Left lung (tissue), 10 donors: ENCODE results near the gene BMERB1. TPM values are rescaled to one million over a fixed set of nuclear protein-coding genes. Genes with fewer than 3 reads are reported as not detected.

Source experiments
- ATAC-seq: fragments of 200-7000 bp; cut with Tn5 transposase; one replicate; pipeline ENCODE4 v1.9.1; 2020; ENCODE audit warnings: moderate library complexity
- DNase-seq, 4 donors: peaks; one replicate each; pipeline ENCODE4 v3.0.0-alpha.2; 2013 to 2020
- H3K27ac ChIP-seq, 2 donors: fragments of 200-600 bp; sonication (generic) in 1 of 2; one replicate each; pipeline versions ENCODE4 v1.5.0 to v1.8.0; 2020 to 2021
- H3K27me3 ChIP-seq, 2 donors: fragments of 200-600 bp; sonication (generic) in 1 of 2; one replicate each; pipeline versions ENCODE4 v1.5.0 to v1.8.0; 2020 to 2021
- H3K36me3 ChIP-seq, 2 donors: fragments of 200-600 bp; sonication (generic) in 1 of 2; one replicate each; pipeline versions ENCODE4 v1.5.0 to v1.8.0; 2020 to 2021
- H3K4me1 ChIP-seq, 2 donors: fragments of 200-600 bp; one replicate each; pipeline ENCODE4 v1.8.0; 2021
- H3K4me3 ChIP-seq, 2 donors: fragments of 200-600 bp; sonication (generic) in 1 of 2; one replicate each; pipeline versions ENCODE4 v1.5.0 to v1.8.0; 2020 to 2021; ENCODE audit warnings: mild to moderate bottlenecking in 1 of 2
- H3K9me3 ChIP-seq, 2 donors: fragments of 200-600 bp; sonication (generic) in 1 of 2; one replicate each; pipeline versions ENCODE4 v1.5.0 to v1.8.0; 2020 to 2021
- CTCF ChIP-seq, 2 donors: fragments of 200-600 bp; sonication (generic) in 1 of 2; IDR thresholded peaks; one replicate each; pipeline versions ENCODE4 v1.5.0 to v1.8.0; 2021; ENCODE audit warnings: antibody characterized with exemption in 2 of 2
- intact Hi-C, 2 donors: fragments of 100-400 bp; cut with DNase I; formaldehyde crosslinking; loops; one replicate each; pipeline versions ENCODE4 v1.11.2 to v1.14.2; 2022
- polyA plus RNA-seq, 6 donors: library from polyadenylated mRNA; unstranded; fragments of 120-200 nt; gene quantifications; one replicate each; pipeline ENCODE4 v1.2.1, GENCODE V29; 2013; ENCODE audit not compliant: insufficient read length in 6 of 6
- total RNA-seq, 2 donors: library from RNA; stranded (reverse); fragmentation: NEBNext Ultra II Directional; extraction: Animal tissue kit (Norgen Biotek cat#: 25700); gene quantifications; one replicate each; pipeline ENCODE4 v1.2.1, GENCODE V29; 2021
- donor health status: DM: no; HTN: yes; CAD: no.
- donor health status: DM: no; HTN: no; CAD: no.

The BMERB1 gene
- total and polyA plus RNA-seq, 8 donors, result 12.0 to 45.8 (median 38.4) TPM

DNA sequence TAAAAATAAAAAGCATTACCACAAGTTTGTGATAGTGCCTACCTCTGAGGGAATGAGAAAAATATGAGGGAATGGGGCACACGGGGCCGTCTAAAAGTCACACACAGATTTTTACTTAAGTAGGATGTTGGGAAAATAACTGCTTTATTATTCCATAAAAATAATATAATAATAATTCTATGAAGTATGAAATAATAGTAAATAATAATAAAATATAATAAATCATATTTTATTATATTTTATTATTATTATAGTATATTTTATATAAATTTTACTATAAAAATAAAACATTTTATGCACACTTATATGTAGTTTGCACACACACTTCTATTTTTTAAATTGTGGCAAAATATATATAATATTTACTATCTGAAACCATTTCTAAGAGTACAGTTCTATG is 92.3 kb downstream of the BMERB1 start:
- Histone ChIP-seq H3K4me1 (peaks cover 0 to 23% of the 10 kb centered on the region in 2 donors), H3K27me3 (no peaks in the 10 kb centered on the region), H3K4me3 (no peak overlapping the region), H3K9me3 (no peaks in the 10 kb centered on the region), H3K36me3 (no peaks in the 10 kb centered on the region), H3K27ac (no peak overlapping the region)
- DNase-seq, result no peak
- intact Hi-C loops, result no loop called here
- no peak for ATAC-seq
- TF ChIP-seq CTCF (IDR thresholded peaks at IDR 0.05), result no peak

DNA sequence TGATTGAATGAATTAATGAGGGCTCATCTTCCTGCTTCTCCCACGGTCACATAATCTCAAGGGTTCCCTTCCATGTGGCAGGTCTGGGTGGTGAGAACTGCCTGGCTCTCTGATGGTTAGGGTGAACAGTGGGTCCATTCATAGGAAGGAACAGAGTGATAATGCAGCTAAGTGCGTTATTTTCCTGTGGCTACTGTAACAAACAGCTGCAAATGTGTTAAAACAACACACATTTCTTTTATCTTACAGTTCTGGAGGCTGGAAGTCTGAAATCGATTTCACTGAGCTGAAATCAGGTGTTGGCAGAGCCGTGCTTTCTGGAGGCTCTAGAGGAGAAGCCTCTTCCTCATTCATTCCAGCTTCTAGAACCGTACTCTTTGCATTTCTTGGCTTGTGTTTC is 95.3 kb downstream of the BMERB1 start:
- Histone ChIP-seq H3K27me3 (no peaks in the 10 kb centered on the region), H3K4me1 (no peaks in the 10 kb centered on the region), H3K27ac (no peak overlapping the region), H3K4me3 (no peak overlapping the region), H3K36me3 (no peaks in the 10 kb centered on the region), H3K9me3 (no peaks in the 10 kb centered on the region)
- TF ChIP-seq CTCF (IDR thresholded peaks at IDR 0.05), result no peak
- intact Hi-C loops, result loop anchor here in 1 of 2 donors (10.0 kb wide), 1 partner anchor 55 kb away; no protein-coding TSS in a partner anchor
- no peak for DNase-seq
- ATAC-seq, result no peak

DNA sequence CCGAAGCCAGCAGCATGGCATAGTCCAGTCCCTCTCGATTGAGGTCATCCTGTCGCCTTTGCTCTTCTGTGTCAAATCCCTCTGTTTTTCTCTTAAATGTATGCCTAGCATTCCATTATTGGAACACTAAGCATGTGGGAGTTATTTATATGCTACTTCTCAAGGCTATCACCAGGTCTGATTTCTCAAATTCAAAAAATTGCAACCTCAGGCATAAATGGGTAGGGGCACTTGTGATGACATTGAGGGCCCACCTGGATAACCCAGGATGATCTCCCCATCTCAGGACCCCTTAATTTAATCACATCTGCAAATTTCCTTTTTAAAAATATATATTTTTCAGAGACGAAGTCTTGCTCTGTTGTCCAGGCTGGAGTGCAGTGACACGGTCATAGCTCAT is 95.7 kb downstream of the BMERB1 start:
- no peak for ATAC-seq
- H3K36me3 ChIP-seq, result no peaks in the 10 kb centered on the region
- H3K9me3 ChIP-seq, result no peaks in the 10 kb centered on the region
- no peak for TF ChIP-seq CTCF (IDR thresholded peaks at IDR 0.05)
- H3K27me3 ChIP-seq, result no peaks in the 10 kb centered on the region
- no peak overlapping the region for H3K27ac ChIP-seq
- no peak overlapping the region for H3K4me3 ChIP-seq
- no peaks in the 10 kb centered on the region for H3K4me1 ChIP-seq
- intact Hi-C loops, result loop anchor here in 1 of 2 donors (10.0 kb wide), 1 partner anchor 55 kb away; no protein-coding TSS in a partner anchor
- no peak for DNase-seq

- Histone ChIP-seq H3K27me3 (no peaks in the 10 kb centered on the region), H3K4me1 (no peaks in the 10 kb centered on the region), H3K9me3 (no peaks in the 10 kb centered on the region), H3K27ac (no peak overlapping the region), H3K4me3 (no peak overlapping the region), H3K36me3 (no peaks in the 10 kb centered on the region)
- DNase-seq, result no peak
- intact Hi-C loops, result loop anchor here in 1 of 2 donors (10.0 kb wide), 1 partner anchor 52 kb away; no protein-coding TSS in a partner anchor
- no peak for TF ChIP-seq CTCF (IDR thresholded peaks at IDR 0.05)
- ATAC-seq, result no peak
These were observed 98.4 kb downstream of the BMERB1 start for GRCh38 chr16:15532825-15533224.

GRCh38 chr16:15533386-15533785 is 99.0 kb downstream of the BMERB1 start:
- Histone ChIP-seq H3K9me3 (no peaks in the 10 kb centered on the region), H3K27ac (no peak overlapping the region), H3K27me3 (no peaks in the 10 kb centered on the region), H3K4me3 (no peak overlapping the region), H3K4me1 (no peaks in the 10 kb centered on the region), H3K36me3 (no peaks in the 10 kb centered on the region)
- no peak for TF ChIP-seq CTCF (IDR thresholded peaks at IDR 0.05)
- intact Hi-C loops, result loop anchor here in 1 of 2 donors (10.0 kb wide), 1 partner anchor 51 kb away; no protein-coding TSS in a partner anchor
- no peak for DNase-seq
- ATAC-seq, result no peak
